Kidney tubule cell (primary cell): ENCODE measurements around the gene TRIM14.

ENCODE experiments used
- DNase-seq: peaks from one replicate; pipeline ENCODE4 v3.0.0-alpha.2; 2018; ENCODE audit warnings: low spot score

The TRIM14 gene, protein sequence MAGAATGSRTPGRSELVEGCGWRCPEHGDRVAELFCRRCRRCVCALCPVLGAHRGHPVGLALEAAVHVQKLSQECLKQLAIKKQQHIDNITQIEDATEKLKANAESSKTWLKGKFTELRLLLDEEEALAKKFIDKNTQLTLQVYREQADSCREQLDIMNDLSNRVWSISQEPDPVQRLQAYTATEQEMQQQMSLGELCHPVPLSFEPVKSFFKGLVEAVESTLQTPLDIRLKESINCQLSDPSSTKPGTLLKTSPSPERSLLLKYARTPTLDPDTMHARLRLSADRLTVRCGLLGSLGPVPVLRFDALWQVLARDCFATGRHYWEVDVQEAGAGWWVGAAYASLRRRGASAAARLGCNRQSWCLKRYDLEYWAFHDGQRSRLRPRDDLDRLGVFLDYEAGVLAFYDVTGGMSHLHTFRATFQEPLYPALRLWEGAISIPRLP

DNA sequence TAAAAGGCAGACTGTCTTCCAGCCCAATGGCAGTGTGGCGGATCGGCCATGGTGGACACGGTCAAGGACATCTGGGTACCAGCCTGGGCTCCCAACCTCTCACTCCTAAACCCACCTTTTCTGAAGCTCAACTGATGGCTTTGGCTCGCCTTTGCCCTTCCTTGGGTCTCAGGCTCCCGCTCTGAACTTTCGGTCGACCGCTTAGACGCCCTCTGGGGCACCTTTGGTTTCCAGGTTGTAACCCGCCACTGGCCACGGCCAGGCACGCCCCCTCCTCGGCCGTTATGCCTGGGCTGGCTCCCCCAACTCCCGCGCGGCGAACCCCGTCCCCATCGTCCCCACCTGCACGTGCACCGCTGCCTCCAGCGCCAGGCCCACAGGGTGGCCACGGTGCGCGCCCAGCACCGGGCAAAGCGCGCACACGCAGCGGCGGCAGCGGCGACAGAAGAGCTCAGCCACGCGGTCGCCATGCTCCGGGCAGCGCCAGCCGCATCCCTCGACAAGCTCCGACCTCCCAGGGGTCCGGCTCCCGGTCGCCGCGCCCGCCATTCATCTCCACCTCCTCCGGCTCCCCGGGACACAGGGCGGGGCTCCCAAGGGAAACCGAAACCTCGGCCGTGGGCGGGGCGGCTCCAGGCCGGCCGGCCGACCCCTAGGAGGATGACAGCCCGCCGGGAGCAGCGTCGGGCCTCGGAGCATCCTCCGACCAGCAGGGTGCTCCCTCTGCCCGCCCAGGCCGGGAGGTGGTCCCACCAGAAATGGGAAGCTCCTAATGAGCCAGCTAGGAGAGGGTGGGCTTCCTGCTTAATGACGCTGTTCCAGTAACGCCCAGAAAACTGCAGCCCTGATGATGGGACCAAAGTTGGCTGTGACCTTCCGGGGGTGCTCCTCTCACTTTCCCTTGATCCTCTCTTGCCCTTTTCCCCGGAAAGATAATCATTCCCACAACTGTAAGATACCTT, at the start of gene TRIM14:
Gene TRIM14 (minus strand): TSS at position 583 of the 962 bp plus-strand sequence. CDS start 34 bp downstream, at position 549.
- DNase-seq, result peak; percentile 73

- no peak for DNase-seq
Observed at GRCh38 chr9:98168153-98168780, 49.2 kb upstream of the TRIM14 start.

GRCh38 chr9:98164912-98165311, 45.9 kb upstream of the TRIM14 start:
- DNase-seq, result no peak

GRCh38 chr9:98162613-98163012, 43.6 kb upstream of the TRIM14 start:
- no peak for DNase-seq

- DNase-seq, result no peak
Observed at GRCh38 chr9:98161851-98162250, 42.8 kb upstream of the TRIM14 start.

GRCh38 chr9:98159790-98160189, 40.8 kb upstream of the TRIM14 start:
- no peak for DNase-seq

- no peak for DNase-seq
Observed at GRCh38 chr9:98159301-98159700, 40.3 kb upstream of the TRIM14 start.

DNA sequence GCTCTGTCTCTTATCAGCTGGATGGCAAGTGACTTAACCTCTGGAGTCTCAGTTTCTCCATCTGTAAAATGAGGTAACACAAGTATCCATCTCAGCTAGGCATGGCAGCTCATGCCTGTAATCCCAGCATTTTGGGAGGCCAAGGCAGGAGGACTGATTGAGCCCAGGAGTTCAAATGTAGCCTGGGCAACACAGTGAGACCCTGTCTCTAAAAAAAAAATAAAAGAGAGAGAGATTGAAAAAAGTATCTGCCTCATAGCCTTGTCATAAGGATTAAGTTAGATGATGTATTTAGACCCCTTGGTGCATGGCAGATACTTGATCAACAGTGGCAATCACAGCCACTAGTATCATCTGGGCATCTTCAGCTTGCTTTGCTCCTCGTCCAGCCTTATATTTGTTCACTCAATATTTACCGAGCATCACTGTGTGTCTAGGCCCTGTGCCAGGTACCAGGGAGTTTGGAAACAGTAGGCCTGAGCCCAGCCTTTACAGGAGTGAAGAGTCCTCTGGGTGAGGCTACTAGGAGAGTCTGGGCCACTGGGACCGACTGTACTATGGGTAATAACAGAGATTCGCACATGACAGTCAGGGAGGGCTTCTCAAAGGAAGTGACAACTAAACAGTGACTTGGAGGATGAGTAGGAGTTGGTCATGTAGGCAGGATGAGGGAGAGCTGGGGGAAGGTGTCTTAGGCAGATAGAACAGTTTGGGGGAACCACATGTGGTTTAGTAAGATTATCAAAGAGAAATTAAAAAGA, 39.2 kb upstream of the TRIM14 start:
- no peak for DNase-seq

DNA sequence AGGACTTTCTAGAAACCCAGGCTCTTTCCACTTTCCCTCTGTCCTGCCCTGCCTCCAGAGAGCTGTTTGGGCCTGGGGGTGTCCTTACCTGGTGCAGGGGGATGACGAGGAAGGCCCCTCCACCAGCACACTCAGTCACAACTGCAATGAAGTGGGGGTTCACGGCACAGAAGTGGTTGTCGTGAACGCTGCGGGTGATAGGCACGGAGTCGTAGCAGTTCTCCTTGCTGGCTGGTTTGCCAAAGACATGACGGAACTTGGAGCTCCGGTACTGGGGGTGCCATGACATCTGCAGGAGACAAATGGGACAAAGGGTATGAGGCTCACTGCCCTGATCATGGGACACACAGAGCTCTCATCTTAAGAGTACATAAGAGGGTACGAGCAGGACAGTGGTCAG, 38.4 kb upstream of the TRIM14 start:
- no peak for DNase-seq

DNA sequence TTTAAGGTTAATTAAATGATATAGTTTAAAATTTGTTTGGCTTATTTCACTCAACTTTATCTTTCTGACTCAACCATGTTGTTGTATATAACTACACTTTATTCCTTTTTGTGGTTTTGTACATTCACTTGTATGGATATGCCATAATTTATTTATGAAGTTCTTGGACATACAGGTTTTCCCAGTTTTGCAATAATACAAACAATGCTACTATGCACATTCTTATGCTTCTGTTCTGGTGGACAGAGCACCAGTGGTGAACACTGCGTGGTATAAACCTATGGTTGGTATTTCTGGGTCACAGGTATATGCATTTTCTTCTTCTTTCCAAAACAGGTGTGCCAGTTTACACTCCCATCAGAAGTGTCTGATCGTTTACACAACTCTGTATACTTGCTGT, 35.7 kb upstream of the TRIM14 start:
- DNase-seq, result no peak

- DNase-seq, result no peak
Observed at GRCh38 chr9:98152526-98152925, 33.5 kb upstream of the TRIM14 start.

DNA sequence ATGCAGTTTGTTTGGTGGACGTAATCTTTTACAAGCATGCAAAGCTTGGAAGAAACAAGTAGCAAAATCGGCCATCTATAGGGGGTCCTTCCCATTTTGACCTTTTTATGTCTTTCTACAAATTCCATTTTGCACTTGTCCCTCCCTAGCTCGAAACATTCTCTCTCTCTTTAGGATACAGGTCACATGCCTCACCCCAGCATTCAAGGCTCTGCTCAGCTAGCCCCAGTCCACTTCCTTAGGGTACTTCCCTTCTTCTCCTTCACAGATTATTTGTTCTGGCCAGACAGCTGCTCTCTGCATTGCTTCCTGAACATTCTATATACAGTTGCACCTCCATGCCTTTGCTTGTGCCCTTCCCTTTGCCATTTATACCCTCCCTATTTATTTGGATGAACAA, 31.7 kb upstream of the TRIM14 start:
- no peak for DNase-seq

GRCh38 chr9:98150164-98150563, 31.1 kb upstream of the TRIM14 start:
- no peak for DNase-seq

GRCh38 chr9:98149422-98149821, 30.4 kb upstream of the TRIM14 start:
- DNase-seq, result no peak

- DNase-seq, result no peak
Observed at GRCh38 chr9:98148486-98148885, 29.5 kb upstream of the TRIM14 start.

DNA sequence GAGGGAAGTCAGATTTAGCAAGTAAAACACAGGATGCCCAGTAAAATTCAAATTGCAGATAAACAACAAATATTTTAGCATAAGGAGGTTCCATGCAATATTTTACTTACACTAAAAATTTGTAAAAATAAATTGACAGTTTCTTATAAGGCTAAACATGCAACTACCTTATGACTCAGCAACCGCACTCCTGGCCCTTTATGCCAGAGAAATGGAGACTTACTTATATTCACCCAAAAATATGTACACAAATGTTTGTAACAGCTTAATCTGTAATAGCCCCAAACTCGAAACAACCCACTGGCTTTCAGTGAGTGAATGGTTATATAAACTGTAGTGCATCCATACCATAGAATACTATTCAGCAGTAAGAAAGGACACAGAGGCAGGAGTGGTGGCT, 28.6 kb upstream of the TRIM14 start:
- DNase-seq, result no peak

GRCh38 chr9:98146101-98146991, 27.3 kb upstream of the TRIM14 start:
- peak; percentile 66 for DNase-seq

DNA sequence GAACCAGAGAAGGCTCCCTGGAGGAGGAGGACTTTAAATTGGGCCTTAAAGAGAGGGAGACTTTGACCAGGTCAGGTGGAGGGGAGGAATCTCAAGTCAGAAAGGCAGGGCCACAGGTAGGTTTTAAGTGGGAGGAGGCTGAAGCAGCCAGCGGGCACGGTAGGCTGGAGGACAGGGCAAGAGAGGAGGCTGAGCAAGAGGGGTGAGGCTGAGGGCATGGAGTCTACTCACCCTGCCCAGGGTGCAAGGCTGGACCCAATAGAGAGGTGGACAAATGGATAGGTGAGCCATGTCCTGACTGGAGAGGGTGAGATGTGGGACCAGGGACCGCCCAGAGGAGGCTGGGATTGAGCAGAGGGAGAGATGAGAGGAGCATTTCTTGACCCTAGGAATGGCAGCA, 25.6 kb upstream of the TRIM14 start:
- DNase-seq, result no peak

DNA sequence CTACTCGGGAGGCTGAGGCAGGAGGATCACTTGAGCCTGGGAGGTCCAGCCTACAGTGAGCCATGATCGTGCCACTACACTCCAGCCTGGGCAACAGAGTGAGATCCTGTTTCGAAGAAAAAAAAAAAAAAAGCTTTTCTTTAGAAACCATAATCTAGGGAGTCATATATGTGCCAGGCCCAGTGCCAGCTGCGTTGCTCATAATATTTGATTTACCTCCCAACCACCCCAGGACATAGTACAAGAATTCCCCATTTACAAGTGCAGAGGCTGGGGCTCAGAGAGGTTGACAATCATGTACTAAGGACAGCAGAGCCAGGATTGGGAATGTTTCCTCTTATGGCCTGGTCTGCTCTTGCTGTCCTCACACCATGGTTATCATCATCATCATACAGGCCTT, 25.1 kb upstream of the TRIM14 start:
- DNase-seq, result no peak

GRCh38 chr9:98142925-98143481, 24.0 kb upstream of the TRIM14 start:
- DNase-seq, result no peak
